ENCODE measurements around the gene EML3. TPM values are rescaled to one million over a fixed set of nuclear protein-coding genes. Genes with fewer than 3 reads are reported as not detected.
"Not testable (repeated sequence)": the region's sequence is repeated elsewhere in the genome, so short reads cannot be mapped to it uniquely, and the experiment has no call there.

Gene EML3
- polyA plus RNA-seq, 1 donor (not counting 4 experiments of a cell fraction or from before 2014, with no cell fraction given), result 13.6 TPM

DNA sequence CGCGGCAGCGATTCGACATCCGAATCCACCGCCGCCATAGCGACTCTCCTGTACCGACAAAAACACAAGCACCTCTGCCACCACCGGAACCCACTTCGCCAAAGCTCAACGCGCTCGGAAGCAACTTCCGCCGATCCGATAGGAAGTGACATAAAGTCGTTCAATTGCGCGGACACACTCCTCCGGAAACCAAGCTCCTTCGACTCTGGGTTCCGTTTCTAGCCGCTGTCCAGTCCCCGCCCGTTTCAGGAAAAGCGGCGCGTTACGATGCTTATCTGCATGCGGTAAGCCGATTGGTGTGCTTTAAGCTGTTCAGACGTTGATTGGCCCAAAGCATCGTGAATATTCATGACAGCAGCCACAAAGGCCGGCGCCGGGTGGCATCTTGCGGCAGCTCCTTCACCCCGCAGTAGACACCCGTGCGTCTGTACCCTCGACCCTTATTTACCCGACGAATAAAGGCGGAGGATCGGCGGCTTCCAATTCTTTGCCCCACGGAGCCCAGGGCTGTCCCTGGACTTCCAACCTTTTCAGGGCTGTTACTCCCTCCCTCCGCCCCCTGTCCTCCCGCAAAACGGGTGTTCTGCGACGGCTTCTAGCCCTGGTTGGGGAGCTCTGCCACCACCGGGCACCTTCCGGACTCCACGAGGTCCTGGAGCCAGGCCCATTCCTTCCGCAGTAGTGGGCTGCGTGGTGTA is 21.0 kb downstream of the EML3 start, which contains the start of gene TUT1:
Gene TUT1, minus strand, starts transcription at position 76 of the 698 bp plus-strand sequence. Its CDS starts 38 bp downstream, at position 38.
- dilution Hi-C loops (cut with MboI; ENCODE audit: extremely low pct_ligation_motif_present, low sequenced_read_pairs), result no loop called here
- FAIRE-seq (peak; percentile 74), DNase-seq (ENCODE audit: low read depth, low spot score) (peak; percentile 97)
- peak within 1 kb of the TSS; percentile 61 to 91 (median 91) for H3K4me3 ChIP-seq (ENCODE audit: control insufficient read depth in 2 of 3, extremely low read depth in 1 of 3, insufficient read depth in 2 of 3, low read depth in 1 of 3, low read length in 3 of 3)
- peaks cover 14% of the 10 kb centered on the region for H3K4me1 ChIP-seq (ENCODE audit: control insufficient read depth, extremely low read depth, insufficient read depth, low read length)
- TF ChIP-seq EZH2 (IDR thresholded peaks at IDR 0.05; ENCODE audit: low read length), result no peak
- TF ChIP-seq, protein P1, sequence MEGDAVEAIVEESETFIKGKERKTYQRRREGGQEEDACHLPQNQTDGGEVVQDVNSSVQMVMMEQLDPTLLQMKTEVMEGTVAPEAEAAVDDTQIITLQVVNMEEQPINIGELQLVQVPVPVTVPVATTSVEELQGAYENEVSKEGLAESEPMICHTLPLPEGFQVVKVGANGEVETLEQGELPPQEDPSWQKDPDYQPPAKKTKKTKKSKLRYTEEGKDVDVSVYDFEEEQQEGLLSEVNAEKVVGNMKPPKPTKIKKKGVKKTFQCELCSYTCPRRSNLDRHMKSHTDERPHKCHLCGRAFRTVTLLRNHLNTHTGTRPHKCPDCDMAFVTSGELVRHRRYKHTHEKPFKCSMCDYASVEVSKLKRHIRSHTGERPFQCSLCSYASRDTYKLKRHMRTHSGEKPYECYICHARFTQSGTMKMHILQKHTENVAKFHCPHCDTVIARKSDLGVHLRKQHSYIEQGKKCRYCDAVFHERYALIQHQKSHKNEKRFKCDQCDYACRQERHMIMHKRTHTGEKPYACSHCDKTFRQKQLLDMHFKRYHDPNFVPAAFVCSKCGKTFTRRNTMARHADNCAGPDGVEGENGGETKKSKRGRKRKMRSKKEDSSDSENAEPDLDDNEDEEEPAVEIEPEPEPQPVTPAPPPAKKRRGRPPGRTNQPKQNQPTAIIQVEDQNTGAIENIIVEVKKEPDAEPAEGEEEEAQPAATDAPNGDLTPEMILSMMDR (optimal IDR thresholded peaks at IDR 0.05 in 1 of 3, IDR thresholded peaks at IDR 0.05 in 1 of 3, conservative IDR thresholded peaks at IDR 0.05 in 1 of 3; ENCODE audit: extremely low read depth in 1 of 3, insufficient read depth in 2 of 3, low read length in 3 of 3), result peak in 1 of 3 experiments; percentile 14
- peak within 1 kb of the TSS; percentile 84 for H3K4me2 ChIP-seq (ENCODE audit: control insufficient read depth, extremely low read depth, insufficient read depth, low read depth, low read length)
- H3K79me2 ChIP-seq (ENCODE audit: control insufficient read depth, insufficient read depth, low read length), result peaks cover 23% of the 10 kb centered on the region
- peaks cover 2% of the 10 kb centered on the region for H4K20me1 ChIP-seq (ENCODE audit: control insufficient read depth, extremely low read depth, insufficient read depth, low read length)
- peak within 1 kb of the TSS; percentile 87 for H2AFZ ChIP-seq (ENCODE audit: control insufficient read depth, low read length)
- no peaks in the 10 kb centered on the region for H3K9me3 ChIP-seq (ENCODE audit: control insufficient read depth, low read depth, low read length)
- no peaks in the 10 kb centered on the region for H3K9me1 ChIP-seq (ENCODE audit: control insufficient read depth, extremely low read depth, insufficient read depth, low read length)
- H3K36me3 ChIP-seq (ENCODE audit: control insufficient read depth in 2 of 2, extremely low read depth in 1 of 2, insufficient read depth in 2 of 2, low read length in 2 of 2), result peaks cover 32 to 43% of the 10 kb centered on the region in 2 experiments
- peak within 1 kb of the TSS; percentile 91 for H3K27ac ChIP-seq (ENCODE audit: control insufficient read depth, insufficient read depth, low read length)
- H3K9ac ChIP-seq (ENCODE audit: control insufficient read depth, extremely low read depth, insufficient read depth, low read length), result peak within 1 kb of the TSS; percentile 94
- H3K27me3 ChIP-seq (ENCODE audit: control insufficient read depth, extremely low read depth, insufficient read depth, low read length), result no peaks in the 10 kb centered on the region

DNA sequence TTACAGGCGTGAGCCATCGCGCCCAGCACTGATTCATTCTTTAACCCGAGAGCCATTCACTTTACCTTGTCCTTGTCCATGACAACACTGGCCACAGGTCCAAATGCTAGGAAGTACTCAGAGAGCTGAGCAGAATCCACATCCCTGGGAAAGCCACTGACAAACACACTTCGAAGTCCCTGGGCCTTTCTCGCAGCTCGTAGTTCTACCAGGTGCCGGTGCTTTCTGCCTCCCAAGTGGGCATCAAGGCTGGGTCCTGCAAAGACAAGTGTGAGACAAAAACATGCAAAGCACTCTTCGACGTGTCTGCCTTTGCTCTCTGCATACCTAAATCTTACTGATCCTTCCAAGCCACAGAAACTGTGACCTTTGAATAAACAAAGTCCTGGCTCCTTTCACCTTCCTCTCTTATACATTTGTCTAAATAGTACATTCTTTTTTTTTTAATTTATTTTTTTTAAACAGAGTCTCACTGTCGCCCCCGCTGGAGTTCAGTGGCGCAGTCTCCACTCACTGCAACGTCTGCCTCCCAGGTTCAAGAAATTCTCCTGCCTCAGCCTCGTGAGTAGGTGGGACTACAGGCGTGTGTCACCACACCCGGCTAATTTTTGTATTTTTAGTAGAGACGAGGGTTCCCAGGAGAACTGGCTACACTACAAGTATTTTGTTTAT is 23.5 kb downstream of the EML3 start:
- Histone ChIP-seq H3K27ac (ENCODE audit: control insufficient read depth, insufficient read depth, low read length) (peak overlapping the region; percentile 51), H3K4me1 (ENCODE audit: control insufficient read depth, extremely low read depth, insufficient read depth, low read length) (peaks cover 14% of the 10 kb centered on the region), H4K20me1 (ENCODE audit: control insufficient read depth, extremely low read depth, insufficient read depth, low read length) (peaks cover 2% of the 10 kb centered on the region), H3K9me3 (ENCODE audit: control insufficient read depth, low read depth, low read length) (no peaks in the 10 kb centered on the region), H3K9ac (ENCODE audit: control insufficient read depth, extremely low read depth, insufficient read depth, low read length) (no peak overlapping the region), H2AFZ (ENCODE audit: control insufficient read depth, low read length) (no peak overlapping the region), H3K4me3 (ENCODE audit: control insufficient read depth in 2 of 3, extremely low read depth in 1 of 3, insufficient read depth in 2 of 3, low read depth in 1 of 3, low read length in 3 of 3) (no peak overlapping the region), H3K27me3 (ENCODE audit: control insufficient read depth, extremely low read depth, insufficient read depth, low read length) (no peaks in the 10 kb centered on the region), H3K9me1 (ENCODE audit: control insufficient read depth, extremely low read depth, insufficient read depth, low read length) (no peaks in the 10 kb centered on the region), H3K4me2 (ENCODE audit: control insufficient read depth, extremely low read depth, insufficient read depth, low read depth, low read length) (peak overlapping the region; percentile 18), H3K36me3 (ENCODE audit: control insufficient read depth in 2 of 2, extremely low read depth in 1 of 2, insufficient read depth in 2 of 2, low read length in 2 of 2) (peaks cover 11 to 22% of the 10 kb centered on the region in 2 experiments), H3K79me2 (ENCODE audit: control insufficient read depth, insufficient read depth, low read length) (peaks cover 19% of the 10 kb centered on the region)
- dilution Hi-C loops (cut with MboI; ENCODE audit: extremely low pct_ligation_motif_present, low sequenced_read_pairs), result no loop called here
- no peak for TF ChIP-seq EZH2 (IDR thresholded peaks at IDR 0.05; ENCODE audit: low read length)
- TF ChIP-seq, protein P1 (optimal IDR thresholded peaks at IDR 0.05 in 1 of 3, IDR thresholded peaks at IDR 0.05 in 1 of 3, conservative IDR thresholded peaks at IDR 0.05 in 1 of 3; ENCODE audit: extremely low read depth in 1 of 3, insufficient read depth in 2 of 3, low read length in 3 of 3), result peak in 2 of 3 experiments; percentile 24 to 25
- no peak for DNase-seq (ENCODE audit: low read depth, low spot score)
- no peak for FAIRE-seq

- H3K27me3 ChIP-seq (ENCODE audit: control insufficient read depth, extremely low read depth, insufficient read depth, low read length); H4K20me1 ChIP-seq (ENCODE audit: control insufficient read depth, extremely low read depth, insufficient read depth, low read length); H3K9me3 ChIP-seq (ENCODE audit: control insufficient read depth, low read depth, low read length); H3K4me2 ChIP-seq (ENCODE audit: control insufficient read depth, extremely low read depth, insufficient read depth, low read depth, low read length); H2AFZ ChIP-seq (ENCODE audit: control insufficient read depth, low read length); H3K4me1 ChIP-seq (ENCODE audit: control insufficient read depth, extremely low read depth, insufficient read depth, low read length); DNase-seq (ENCODE audit: low read depth, low spot score); H3K4me3 ChIP-seq (ENCODE audit: control insufficient read depth in 2 of 3, extremely low read depth in 1 of 3, insufficient read depth in 2 of 3, low read depth in 1 of 3, low read length in 3 of 3); H3K9ac ChIP-seq (ENCODE audit: control insufficient read depth, extremely low read depth, insufficient read depth, low read length); dilution Hi-C loops (cut with MboI; ENCODE audit: extremely low pct_ligation_motif_present, low sequenced_read_pairs); FAIRE-seq; H3K27ac ChIP-seq (ENCODE audit: control insufficient read depth, insufficient read depth, low read length); H3K9me1 ChIP-seq (ENCODE audit: control insufficient read depth, extremely low read depth, insufficient read depth, low read length): not testable (repeated sequence)
- H3K79me2 ChIP-seq (ENCODE audit: control insufficient read depth, insufficient read depth, low read length), result peaks cover 16% of the 10 kb centered on the region
- H3K36me3 ChIP-seq (ENCODE audit: control insufficient read depth in 2 of 2, extremely low read depth in 1 of 2, insufficient read depth in 2 of 2, low read length in 2 of 2), result peaks cover 12 to 15% of the 10 kb centered on the region in 2 experiments
Observed at GRCh38 chr11:62585356-62585755, 27.2 kb downstream of the EML3 start.

Measured in keratinocyte (primary cell).